Mesothelial cell of epicardium (in vitro differentiated cells): Measurements from ENCODE around the gene PTPRH. TPM values are rescaled to one million over a fixed set of nuclear protein-coding genes. Genes with fewer than 3 reads are reported as not detected.

ENCODE experiments used
- DNase-seq, 2 experiments: peaks; one replicate each; pipeline ENCODE4 v3.0.0; 2021; ENCODE audit warnings: low spot score in 2 of 2; ENCODE audit not compliant: unreplicated experiment in 2 of 2
- H3K27ac Mint-ChIP-seq: 2 replicates; pipeline ENCODE4 v1.8.0; 2021; ENCODE audit warnings: mixed read lengths
- H3K27me3 Mint-ChIP-seq: 2 replicates; pipeline ENCODE4 v1.8.0; 2021; ENCODE audit warnings: low read depth, mixed read lengths
- H3K36me3 Mint-ChIP-seq: 2 replicates; pipeline ENCODE4 v1.8.0; 2021; ENCODE audit warnings: mixed read lengths
- H3K4me1 Mint-ChIP-seq: 2 replicates; pipeline ENCODE4 v1.8.0; 2021; ENCODE audit warnings: mixed read lengths
- H3K4me3 Mint-ChIP-seq: 2 replicates; pipeline ENCODE4 v1.8.0; 2021; ENCODE audit warnings: mild to moderate bottlenecking, moderate library complexity, mixed read lengths
- H3K9me3 Mint-ChIP-seq: 2 replicates; pipeline ENCODE4 v1.8.0; 2021; ENCODE audit warnings: mixed read lengths
- CTCF ChIP-seq: fragments of 200-600 bp; sonication (generic); IDR thresholded peaks from one replicate; pipeline ENCODE4 v1.5.0; 2021; ENCODE audit warnings: antibody characterized with exemption; ENCODE audit not compliant: unreplicated experiment
- total RNA-seq: library from RNA; stranded (reverse); gene quantifications from 3 replicates; pipeline ENCODE4 v1.2.1, GENCODE V29; 2021

Gene PTPRH
- total RNA-seq, 1 donor from 2014 or later: 10.4 TPM

DNA sequence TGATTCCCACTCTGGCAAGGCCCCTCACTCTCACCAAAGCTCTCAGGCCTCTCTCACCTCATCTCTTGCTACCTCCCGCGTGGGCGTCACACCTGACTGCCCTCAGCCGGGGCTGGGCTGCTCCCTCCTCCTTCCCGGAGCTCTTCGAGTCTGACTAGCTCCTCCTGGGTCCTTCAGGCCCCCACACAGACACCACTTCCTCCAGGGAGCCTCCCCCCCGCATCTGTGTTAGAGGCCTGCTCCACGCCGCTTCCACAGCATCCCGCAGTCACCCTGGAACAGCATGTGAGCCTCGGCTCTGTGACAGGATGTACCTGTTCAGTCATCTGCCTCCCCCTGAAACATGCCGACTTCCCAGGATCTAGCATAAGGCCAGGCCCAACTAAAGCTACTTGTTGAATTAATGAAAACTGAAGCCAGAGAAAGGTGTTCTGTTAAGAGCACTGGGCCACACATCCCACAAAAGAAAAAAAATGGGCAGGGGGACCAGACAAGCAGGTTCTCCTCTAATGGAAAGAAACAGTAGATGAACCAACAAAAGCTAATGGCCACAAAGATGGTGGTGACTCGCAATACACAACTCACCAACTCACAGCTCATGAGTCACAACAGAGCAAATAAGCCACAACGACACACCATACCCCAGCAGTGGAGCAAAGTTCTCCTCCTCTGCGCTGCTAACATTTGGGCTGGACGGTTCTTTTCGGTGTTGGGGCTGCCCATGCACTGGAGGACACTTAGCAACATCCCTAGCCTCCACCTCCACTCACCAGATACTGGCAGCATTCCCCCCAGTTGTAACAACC is 46.5 kb upstream of the PTPRH start:
- peak overlapping the region; percentile 41 for H3K27ac Mint-ChIP-seq
- H3K9me3 Mint-ChIP-seq: no peaks in the 10 kb centered on the region
- peak overlapping the region; percentile 99 for H3K4me3 Mint-ChIP-seq

DNA sequence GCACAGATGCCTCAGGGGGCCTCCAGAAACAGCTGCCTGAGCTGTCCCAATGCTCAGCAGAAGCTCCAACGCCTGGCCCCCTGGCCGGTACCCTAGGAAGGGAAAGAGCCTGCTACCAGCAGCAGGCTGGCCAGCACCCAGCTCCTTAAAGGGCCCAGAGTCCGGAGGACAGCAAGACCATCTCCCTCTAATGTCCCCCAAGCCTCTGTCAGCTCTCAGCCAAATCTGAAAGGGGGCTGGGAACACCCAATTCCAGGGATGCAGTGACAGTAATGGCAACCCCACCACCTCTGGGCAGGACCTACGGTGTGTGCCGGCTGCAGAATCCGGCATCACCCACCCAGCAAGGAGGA is 45.3 kb upstream of the PTPRH start:
- TF ChIP-seq CTCF: no peak
- no peak overlapping the region for H3K27ac Mint-ChIP-seq
- no peak overlapping the region for H3K4me3 Mint-ChIP-seq

More for the DNA sequence above, 46.5 kb upstream of the PTPRH start:
- H3K4me1 Mint-ChIP-seq: peaks cover 41% of the 10 kb centered on the region
- no peak for TF ChIP-seq CTCF
- no peaks in the 10 kb centered on the region for H3K27me3 Mint-ChIP-seq
- DNase-seq: no peak
- H3K36me3 Mint-ChIP-seq: no peaks in the 10 kb centered on the region

DNA sequence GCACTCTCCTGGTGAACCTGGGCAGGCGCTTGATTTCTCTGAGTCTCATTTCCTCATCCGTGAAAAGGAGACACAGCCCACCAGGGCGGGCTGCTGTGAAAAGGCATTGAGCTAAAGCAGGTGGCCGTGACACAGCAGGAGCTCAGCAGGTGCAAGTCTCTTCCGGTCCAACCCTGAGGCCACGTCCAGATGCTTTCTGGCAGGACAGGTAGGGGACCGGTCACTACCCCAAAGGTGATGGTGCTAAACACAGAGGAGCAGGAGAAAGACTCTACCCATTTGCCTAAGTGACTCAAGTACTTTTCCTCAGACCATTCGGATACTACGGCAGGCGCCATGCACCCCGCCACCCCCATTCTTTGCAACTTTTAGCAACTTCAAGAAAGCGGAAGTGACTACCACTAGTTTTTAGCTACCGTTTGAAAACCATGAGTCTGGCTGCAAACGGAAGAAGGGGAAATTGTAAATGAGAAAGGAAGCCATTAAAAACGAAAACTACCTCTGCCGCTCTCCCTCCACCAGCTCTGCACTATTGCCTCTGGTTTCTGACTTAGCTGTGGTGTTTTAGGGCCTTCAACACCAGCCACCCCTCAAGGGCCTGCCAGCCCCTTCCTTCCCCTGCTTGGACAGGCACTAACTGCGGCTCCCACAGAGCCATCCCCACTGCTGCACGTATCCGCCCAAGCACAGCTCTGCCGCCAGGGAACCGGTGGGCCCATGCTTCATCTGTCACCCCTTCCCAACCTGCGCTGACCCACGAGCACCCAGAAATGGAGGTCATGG is 44.7 kb upstream of the PTPRH start:
- no peak for TF ChIP-seq CTCF
- no peak overlapping the region for H3K4me3 Mint-ChIP-seq
- H3K36me3 Mint-ChIP-seq: no peaks in the 10 kb centered on the region
- peaks cover 32% of the 10 kb centered on the region for H3K4me1 Mint-ChIP-seq
- DNase-seq: no peak
- H3K27me3 Mint-ChIP-seq: no peaks in the 10 kb centered on the region
- no peaks in the 10 kb centered on the region for H3K9me3 Mint-ChIP-seq
- no peak overlapping the region for H3K27ac Mint-ChIP-seq

More for the DNA sequence above, 45.3 kb upstream of the PTPRH start:
- Mint-ChIP-seq H3K9me3 (no peaks in the 10 kb centered on the region), H3K36me3 (no peaks in the 10 kb centered on the region), H3K4me1 (peaks cover 37% of the 10 kb centered on the region), H3K27me3 (no peaks in the 10 kb centered on the region)
- no peak for DNase-seq

- no peak for TF ChIP-seq CTCF
- H3K9me3 Mint-ChIP-seq: no peaks in the 10 kb centered on the region
- no peaks in the 10 kb centered on the region for H3K27me3 Mint-ChIP-seq
- H3K36me3 Mint-ChIP-seq: no peaks in the 10 kb centered on the region
- no peak for DNase-seq
- no peak overlapping the region for H3K4me3 Mint-ChIP-seq
- peaks cover 32% of the 10 kb centered on the region for H3K4me1 Mint-ChIP-seq
- H3K27ac Mint-ChIP-seq: no peak overlapping the region
These were observed 43.7 kb upstream of the PTPRH start for GRCh38 chr19:55252760-55253663.

DNA sequence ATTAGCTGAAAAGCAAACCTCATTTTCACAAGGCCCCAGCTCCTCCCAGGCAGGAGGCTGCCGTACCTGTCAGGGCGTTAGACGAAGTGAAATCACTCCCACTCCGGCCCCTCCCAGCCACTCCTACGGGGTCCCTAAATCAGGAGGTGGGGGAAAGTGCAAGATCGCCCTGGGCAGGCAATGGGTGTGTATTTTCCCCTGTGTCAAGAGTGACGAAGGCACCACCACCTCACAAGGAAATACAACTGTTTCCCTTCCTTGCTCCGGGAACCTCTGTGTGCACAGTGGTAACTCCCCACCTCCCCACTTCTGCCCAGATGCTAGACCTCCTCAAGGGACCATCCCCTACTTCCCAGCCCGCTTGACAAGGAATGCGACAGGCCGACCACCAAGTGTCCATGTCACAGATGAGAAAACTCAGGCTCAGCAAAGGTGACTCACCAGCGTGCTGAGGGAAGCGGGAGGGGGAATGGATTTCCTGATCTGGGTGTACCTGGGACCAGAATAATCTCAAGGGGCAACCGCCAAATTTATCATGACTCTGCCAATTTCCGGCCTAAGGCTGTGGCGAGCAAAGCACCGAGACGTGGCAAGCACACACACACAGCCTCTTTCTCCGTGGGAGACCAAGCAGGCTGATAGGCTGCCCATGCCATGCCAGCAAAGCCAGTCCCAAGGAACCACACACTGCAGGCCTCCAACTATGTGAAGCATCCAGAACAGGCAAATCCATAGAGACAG is 42.2 kb upstream of the PTPRH start:
- TF ChIP-seq CTCF: no peak
- no peaks in the 10 kb centered on the region for H3K27me3 Mint-ChIP-seq

More for the DNA sequence above, 42.2 kb upstream of the PTPRH start:
- Mint-ChIP-seq H3K4me1 (peaks cover 18% of the 10 kb centered on the region), H3K27ac (no peak overlapping the region), H3K9me3 (no peaks in the 10 kb centered on the region), H3K4me3 (no peak overlapping the region), H3K36me3 (no peaks in the 10 kb centered on the region)
- no peak for DNase-seq
